Measurements from ENCODE around the gene GFM1.
A peak's percentile ranks its signal among the peaks of the same experiment; 100 is the strongest.

Gene GFM1

DNA sequence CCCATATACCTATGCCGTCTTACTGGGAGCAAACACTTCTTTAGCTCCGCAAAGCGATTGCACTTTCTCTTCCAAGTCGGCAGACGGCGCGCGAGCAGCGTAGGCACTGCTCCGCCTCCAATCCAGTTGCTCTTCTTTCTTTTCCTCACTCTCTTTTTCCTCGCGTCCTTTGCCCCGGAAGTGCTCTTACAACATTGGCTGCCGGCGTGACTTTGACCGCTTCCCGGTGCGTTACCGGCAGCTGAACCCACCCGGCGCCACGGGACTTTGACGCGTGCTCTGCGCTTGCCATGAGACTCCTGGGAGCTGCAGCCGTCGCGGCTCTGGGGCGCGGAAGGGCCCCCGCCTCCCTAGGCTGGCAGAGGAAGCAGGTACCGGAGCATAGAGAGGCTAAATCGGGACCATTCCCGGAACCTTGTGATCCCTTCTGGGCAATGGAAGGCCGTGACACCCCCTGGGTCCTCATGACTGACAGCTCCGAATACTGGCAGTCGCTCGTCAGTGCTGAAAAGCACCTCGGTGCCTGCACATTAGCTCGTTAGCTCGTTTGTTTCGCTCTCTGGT lies at the start of gene GFM1:
Gene GFM1, plus strand, starts transcription at position 183 of the 564 bp plus-strand sequence. Its CDS starts 108 bp downstream, at position 291.
- H3K27me3 ChIP-seq (ENCODE audit: control insufficient read depth, insufficient read depth, low read length): no peaks in the 10 kb centered on the region
- H3K36me3 ChIP-seq (ENCODE audit: control insufficient read depth, insufficient read depth, low read length): no peaks in the 10 kb centered on the region
- peaks cover 1% of the 10 kb centered on the region for H3K4me1 ChIP-seq (ENCODE audit: control insufficient read depth, insufficient read depth, low read length)
- H3K4me3 ChIP-seq (ENCODE audit: low read length): peak within 1 kb of the TSS; percentile 99
- no peaks in the 10 kb centered on the region for H3K9me3 ChIP-seq (ENCODE audit: control insufficient read depth, low read length)
- peak within 1 kb of the TSS; percentile 90 for H3K9ac ChIP-seq (ENCODE audit: low read length)

DNA sequence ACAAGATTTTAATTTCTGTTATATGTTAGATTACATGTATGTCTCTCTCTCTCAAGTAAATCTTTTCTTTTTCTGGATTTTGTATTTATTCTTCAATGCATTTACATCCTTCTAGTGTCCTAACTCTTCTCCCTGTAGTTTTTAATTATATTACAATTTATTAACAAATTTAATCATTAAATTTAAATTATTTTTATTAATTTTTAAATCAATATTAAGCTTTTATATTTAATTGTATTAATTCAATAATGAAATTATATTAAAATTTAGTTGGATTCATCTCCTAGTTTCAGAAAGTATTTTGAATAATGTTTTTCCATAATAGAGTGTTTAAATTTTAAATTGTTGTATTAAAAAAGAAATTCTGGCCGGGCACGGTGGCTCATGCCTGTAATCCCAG lies 43.5 kb upstream of the GFM1 start:
- no peak overlapping the region for H3K4me3 ChIP-seq (ENCODE audit: low read length)
- no peaks in the 10 kb centered on the region for H3K4me1 ChIP-seq (ENCODE audit: control insufficient read depth, insufficient read depth, low read length)
- H3K9ac ChIP-seq (ENCODE audit: low read length): no peak overlapping the region
- no peaks in the 10 kb centered on the region for H3K9me3 ChIP-seq (ENCODE audit: control insufficient read depth, low read length)
- no peaks in the 10 kb centered on the region for H3K36me3 ChIP-seq (ENCODE audit: control insufficient read depth, insufficient read depth, low read length)
- H3K27me3 ChIP-seq (ENCODE audit: control insufficient read depth, insufficient read depth, low read length): no peaks in the 10 kb centered on the region

DNA sequence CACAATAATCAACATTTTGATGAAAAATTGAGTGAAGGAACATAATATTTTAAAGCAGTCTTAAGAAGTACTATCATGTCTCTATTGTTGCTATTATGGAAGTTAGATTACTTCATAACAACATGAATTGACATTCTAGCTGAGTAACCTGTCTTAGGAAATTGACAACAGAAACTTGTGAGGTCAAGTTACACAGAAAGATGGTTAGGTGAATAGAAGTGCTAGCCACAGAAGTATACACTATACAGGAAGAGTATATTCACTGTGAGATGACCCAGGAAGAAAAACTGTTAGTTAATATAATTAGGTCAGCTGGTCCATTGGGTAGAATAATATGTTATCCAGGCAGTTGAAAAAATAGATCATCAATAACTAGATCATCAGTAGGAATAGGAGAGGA lies 42.1 kb upstream of the GFM1 start:
- Histone ChIP-seq H3K27me3 (ENCODE audit: control insufficient read depth, insufficient read depth, low read length) (no peaks in the 10 kb centered on the region), H3K9ac (ENCODE audit: low read length) (no peak overlapping the region), H3K4me1 (ENCODE audit: control insufficient read depth, insufficient read depth, low read length) (no peaks in the 10 kb centered on the region), H3K36me3 (ENCODE audit: control insufficient read depth, insufficient read depth, low read length) (no peaks in the 10 kb centered on the region), H3K9me3 (ENCODE audit: control insufficient read depth, low read length) (no peaks in the 10 kb centered on the region), H3K4me3 (ENCODE audit: low read length) (no peak overlapping the region)

DNA sequence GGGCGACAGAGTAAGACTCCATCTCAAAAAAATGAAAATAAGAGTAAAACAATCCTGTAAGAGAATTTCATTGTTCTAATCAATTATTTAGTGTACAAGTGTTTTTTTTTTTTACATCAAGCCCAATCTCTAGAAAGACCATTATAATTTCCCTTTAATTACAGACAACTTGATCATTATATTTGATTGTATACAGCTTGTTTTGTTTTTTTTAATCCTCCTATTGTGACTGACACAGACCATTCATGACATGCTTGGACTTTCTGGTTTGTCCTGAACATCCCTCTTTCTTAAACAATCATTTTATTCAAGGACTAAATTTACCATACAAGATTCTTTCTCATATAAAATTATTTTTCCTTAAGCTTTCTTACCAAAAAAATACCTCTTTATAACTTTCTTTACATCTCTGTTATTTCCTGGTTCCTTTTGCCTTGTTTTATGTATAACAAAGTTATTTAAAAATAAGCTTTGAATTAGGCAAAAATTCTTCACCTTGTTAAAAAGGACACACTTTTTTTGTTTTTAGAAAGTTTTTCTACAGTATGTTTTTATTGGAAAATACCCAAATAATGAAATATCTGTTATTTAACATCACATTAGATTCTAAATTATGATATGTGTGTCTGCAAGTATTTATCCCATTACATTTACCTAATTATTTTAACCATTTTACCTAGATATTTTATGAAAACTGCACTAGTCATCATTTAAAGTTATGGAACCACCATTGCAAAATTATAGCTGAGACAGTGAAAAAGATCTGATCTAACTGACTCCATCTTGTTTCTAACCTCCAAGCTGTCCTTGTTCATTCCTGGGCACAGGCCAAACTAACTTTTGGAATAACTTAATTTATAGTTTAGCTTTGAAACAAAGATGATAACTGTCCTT lies 26.1 kb upstream of the GFM1 start:
- no peaks in the 10 kb centered on the region for H3K36me3 ChIP-seq (ENCODE audit: control insufficient read depth, insufficient read depth, low read length)
- no peaks in the 10 kb centered on the region for H3K9me3 ChIP-seq (ENCODE audit: control insufficient read depth, low read length)
- no peaks in the 10 kb centered on the region for H3K4me1 ChIP-seq (ENCODE audit: control insufficient read depth, insufficient read depth, low read length)
- H3K27me3 ChIP-seq (ENCODE audit: control insufficient read depth, insufficient read depth, low read length): no peaks in the 10 kb centered on the region
- H3K9ac ChIP-seq (ENCODE audit: low read length): no peak overlapping the region
- H3K4me3 ChIP-seq (ENCODE audit: low read length): no peak overlapping the region

DNA sequence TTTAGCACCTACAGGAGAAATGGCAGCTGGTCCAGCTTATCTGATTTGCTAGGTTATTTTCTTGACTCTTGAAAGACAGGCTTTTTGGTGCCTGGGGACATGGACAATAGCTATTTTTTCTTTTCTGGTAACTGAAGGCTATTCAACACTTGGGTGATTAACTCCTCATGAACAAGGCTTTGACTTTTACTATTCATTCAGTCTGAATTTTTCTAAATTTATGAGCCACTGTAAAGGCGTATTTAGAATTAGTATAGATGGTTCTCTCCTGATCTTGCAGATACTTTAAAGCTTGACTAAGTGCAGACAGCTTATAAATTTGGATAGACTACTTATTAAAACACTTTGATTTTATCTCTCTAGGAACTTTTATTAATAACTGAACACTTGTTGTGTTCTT lies 18.4 kb upstream of the GFM1 start:
- no peaks in the 10 kb centered on the region for H3K36me3 ChIP-seq (ENCODE audit: control insufficient read depth, insufficient read depth, low read length)
- no peaks in the 10 kb centered on the region for H3K9me3 ChIP-seq (ENCODE audit: control insufficient read depth, low read length)
- no peak overlapping the region for H3K9ac ChIP-seq (ENCODE audit: low read length)
- no peaks in the 10 kb centered on the region for H3K27me3 ChIP-seq (ENCODE audit: control insufficient read depth, insufficient read depth, low read length)
- no peak overlapping the region for H3K4me3 ChIP-seq (ENCODE audit: low read length)
- no peaks in the 10 kb centered on the region for H3K4me1 ChIP-seq (ENCODE audit: control insufficient read depth, insufficient read depth, low read length)

GRCh38 chr3:158631981-158632380 lies 12.3 kb upstream of the GFM1 start:
- no peak overlapping the region for H3K4me3 ChIP-seq (ENCODE audit: low read length)
- no peaks in the 10 kb centered on the region for H3K4me1 ChIP-seq (ENCODE audit: control insufficient read depth, insufficient read depth, low read length)
- H3K36me3 ChIP-seq (ENCODE audit: control insufficient read depth, insufficient read depth, low read length): no peaks in the 10 kb centered on the region
- no peak overlapping the region for H3K9ac ChIP-seq (ENCODE audit: low read length)
- no peaks in the 10 kb centered on the region for H3K9me3 ChIP-seq (ENCODE audit: control insufficient read depth, low read length)
- H3K27me3 ChIP-seq (ENCODE audit: control insufficient read depth, insufficient read depth, low read length): no peaks in the 10 kb centered on the region

DNA sequence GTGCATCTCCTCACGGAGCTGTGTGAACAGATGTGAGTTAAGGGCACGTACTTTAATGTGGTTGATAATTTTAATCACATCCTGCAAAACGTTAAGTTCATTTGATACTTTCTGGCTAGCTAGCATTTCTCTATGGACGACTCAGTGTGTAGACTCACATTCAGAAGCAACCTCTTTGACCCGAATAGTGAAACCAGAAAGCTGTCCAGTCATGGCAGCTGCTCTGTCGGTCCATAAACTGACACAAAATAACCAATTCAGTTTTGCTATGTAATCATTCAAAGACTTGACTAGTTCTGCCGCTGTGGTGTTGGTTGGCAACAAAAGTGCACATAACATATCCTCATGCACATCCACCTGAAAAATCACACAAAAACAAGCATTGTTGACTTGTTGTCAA lies 3.7 kb upstream of the GFM1 start:
- Histone ChIP-seq H3K27me3 (ENCODE audit: control insufficient read depth, insufficient read depth, low read length) (no peaks in the 10 kb centered on the region), H3K36me3 (ENCODE audit: control insufficient read depth, insufficient read depth, low read length) (no peaks in the 10 kb centered on the region), H3K9me3 (ENCODE audit: control insufficient read depth, low read length) (no peaks in the 10 kb centered on the region), H3K4me3 (ENCODE audit: low read length) (no peak overlapping the region), H3K9ac (ENCODE audit: low read length) (no peak overlapping the region), H3K4me1 (ENCODE audit: control insufficient read depth, insufficient read depth, low read length) (no peaks in the 10 kb centered on the region)

DNA sequence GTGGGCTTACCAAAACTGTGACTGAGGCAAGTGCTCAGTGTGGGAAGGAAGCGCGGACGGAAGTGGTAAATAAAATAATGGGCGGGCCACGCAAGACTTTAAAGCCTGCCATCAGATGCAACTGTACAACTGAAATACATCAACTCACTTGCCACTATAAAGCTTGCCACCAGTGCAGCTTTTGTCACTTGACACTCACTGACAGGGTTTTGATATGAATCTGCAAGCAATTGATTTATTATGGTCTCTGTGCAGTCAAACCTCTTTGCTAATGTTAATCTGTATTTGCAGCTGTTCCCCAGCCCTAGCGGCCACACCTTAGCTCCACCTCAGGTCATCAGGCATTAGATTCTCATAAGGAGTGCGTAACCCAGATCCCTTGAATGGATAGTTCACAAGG lies 2.3 kb upstream of the GFM1 start:
- Histone ChIP-seq H3K4me1 (ENCODE audit: control insufficient read depth, insufficient read depth, low read length) (no peaks in the 10 kb centered on the region), H3K27me3 (ENCODE audit: control insufficient read depth, insufficient read depth, low read length) (no peaks in the 10 kb centered on the region), H3K36me3 (ENCODE audit: control insufficient read depth, insufficient read depth, low read length) (no peaks in the 10 kb centered on the region), H3K9ac (ENCODE audit: low read length) (no peak overlapping the region), H3K4me3 (ENCODE audit: low read length) (no peak overlapping the region), H3K9me3 (ENCODE audit: control insufficient read depth, low read length) (no peaks in the 10 kb centered on the region)

DNA sequence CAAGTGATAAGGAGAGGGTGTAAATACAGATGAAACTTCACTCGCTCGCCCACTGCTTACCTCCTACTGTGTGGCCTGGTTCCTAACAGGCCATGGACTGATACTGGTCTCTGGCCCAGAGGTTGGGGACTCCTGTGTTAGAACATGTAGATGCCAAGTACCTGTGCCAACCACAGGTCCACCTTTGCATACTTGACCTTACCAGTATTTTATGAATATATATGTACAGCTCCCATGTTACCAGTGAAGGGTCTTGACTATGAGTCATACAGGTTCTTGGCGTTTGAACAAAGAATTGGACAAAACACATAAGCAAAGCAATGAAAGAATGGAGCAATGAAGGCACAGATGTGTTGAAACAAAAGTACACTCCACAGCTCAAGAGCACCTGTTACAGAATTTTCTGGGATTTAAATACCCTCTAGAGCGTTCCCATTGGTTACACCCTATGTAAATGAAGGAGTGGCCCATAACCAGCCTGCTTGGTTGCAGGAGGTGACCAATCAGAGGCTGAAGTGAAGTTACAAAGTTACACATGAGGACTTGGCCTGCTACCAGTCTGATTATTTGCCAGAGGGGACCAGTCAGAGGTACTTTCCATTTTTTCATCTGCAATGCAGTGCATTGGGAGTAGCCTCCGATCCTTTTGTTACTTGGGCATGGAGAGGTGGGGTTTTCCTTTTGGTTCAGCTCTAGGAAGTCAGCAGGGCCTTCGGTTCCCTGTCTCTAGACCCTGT lies 1.7 kb upstream of the GFM1 start:
- H3K4me1 ChIP-seq (ENCODE audit: control insufficient read depth, insufficient read depth, low read length): no peaks in the 10 kb centered on the region
- H3K4me3 ChIP-seq (ENCODE audit: low read length): no peak overlapping the region
- H3K9me3 ChIP-seq (ENCODE audit: control insufficient read depth, low read length): no peaks in the 10 kb centered on the region
- no peaks in the 10 kb centered on the region for H3K27me3 ChIP-seq (ENCODE audit: control insufficient read depth, insufficient read depth, low read length)
- no peaks in the 10 kb centered on the region for H3K36me3 ChIP-seq (ENCODE audit: control insufficient read depth, insufficient read depth, low read length)
- no peak overlapping the region for H3K9ac ChIP-seq (ENCODE audit: low read length)

- Histone ChIP-seq H3K36me3 (ENCODE audit: control insufficient read depth, insufficient read depth, low read length) (no peaks in the 10 kb centered on the region), H3K9me3 (ENCODE audit: control insufficient read depth, low read length) (no peaks in the 10 kb centered on the region), H3K27me3 (ENCODE audit: control insufficient read depth, insufficient read depth, low read length) (no peaks in the 10 kb centered on the region), H3K9ac (ENCODE audit: low read length) (no peak overlapping the region), H3K4me1 (ENCODE audit: control insufficient read depth, insufficient read depth, low read length) (peaks cover 31% of the 10 kb centered on the region), H3K4me3 (ENCODE audit: low read length) (no peak overlapping the region)
Measured at GRCh38 chr3:158649791-158650190, 5.5 kb downstream of the GFM1 start.

DNA sequence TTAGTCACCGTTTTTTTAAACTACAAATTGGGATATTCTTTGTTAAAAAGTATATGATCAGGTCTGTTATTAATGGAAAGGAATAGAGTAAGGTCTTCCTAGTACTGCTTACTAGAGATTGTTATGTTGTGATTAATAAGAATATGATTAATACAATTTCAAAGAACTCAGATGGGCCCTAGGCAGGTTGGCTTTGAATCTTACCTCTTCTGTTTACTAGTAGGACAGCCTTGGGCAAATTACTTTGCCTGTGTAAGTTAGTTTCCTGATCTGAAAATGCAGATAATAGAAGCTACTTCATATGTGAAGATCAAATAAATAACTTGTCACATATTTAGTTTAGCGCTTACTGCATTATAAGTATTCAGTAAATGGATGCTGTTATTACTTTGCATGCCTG lies 6.9 kb downstream of the GFM1 start:
- Histone ChIP-seq H3K27me3 (ENCODE audit: control insufficient read depth, insufficient read depth, low read length) (no peaks in the 10 kb centered on the region), H3K36me3 (ENCODE audit: control insufficient read depth, insufficient read depth, low read length) (no peaks in the 10 kb centered on the region), H3K9me3 (ENCODE audit: control insufficient read depth, low read length) (no peaks in the 10 kb centered on the region), H3K9ac (ENCODE audit: low read length) (no peak overlapping the region), H3K4me1 (ENCODE audit: control insufficient read depth, insufficient read depth, low read length) (peaks cover 32% of the 10 kb centered on the region), H3K4me3 (ENCODE audit: low read length) (no peak overlapping the region)

GRCh38 chr3:158652463-158652862 lies 8.1 kb downstream of the GFM1 start:
- H3K36me3 ChIP-seq (ENCODE audit: control insufficient read depth, insufficient read depth, low read length): no peaks in the 10 kb centered on the region

More at GRCh38 chr3:158652463-158652862, 8.1 kb downstream of the GFM1 start:
- peaks cover 40% of the 10 kb centered on the region for H3K4me1 ChIP-seq (ENCODE audit: control insufficient read depth, insufficient read depth, low read length)
- H3K4me3 ChIP-seq (ENCODE audit: low read length): no peak overlapping the region
- H3K9ac ChIP-seq (ENCODE audit: low read length): no peak overlapping the region
- no peaks in the 10 kb centered on the region for H3K27me3 ChIP-seq (ENCODE audit: control insufficient read depth, insufficient read depth, low read length)
- no peaks in the 10 kb centered on the region for H3K9me3 ChIP-seq (ENCODE audit: control insufficient read depth, low read length)

Data from mucosa of stomach (tissue), 1 donor.